GM19240 (cell line): ENCODE data around the gene CEP104.

ENCODE experiments used
- DNase-seq: peaks from one replicate; pipeline ENCODE4 v3.0.0; 2011; ENCODE audit warnings: low spot score; ENCODE audit not compliant: insufficient read length

Gene CEP104

DNA sequence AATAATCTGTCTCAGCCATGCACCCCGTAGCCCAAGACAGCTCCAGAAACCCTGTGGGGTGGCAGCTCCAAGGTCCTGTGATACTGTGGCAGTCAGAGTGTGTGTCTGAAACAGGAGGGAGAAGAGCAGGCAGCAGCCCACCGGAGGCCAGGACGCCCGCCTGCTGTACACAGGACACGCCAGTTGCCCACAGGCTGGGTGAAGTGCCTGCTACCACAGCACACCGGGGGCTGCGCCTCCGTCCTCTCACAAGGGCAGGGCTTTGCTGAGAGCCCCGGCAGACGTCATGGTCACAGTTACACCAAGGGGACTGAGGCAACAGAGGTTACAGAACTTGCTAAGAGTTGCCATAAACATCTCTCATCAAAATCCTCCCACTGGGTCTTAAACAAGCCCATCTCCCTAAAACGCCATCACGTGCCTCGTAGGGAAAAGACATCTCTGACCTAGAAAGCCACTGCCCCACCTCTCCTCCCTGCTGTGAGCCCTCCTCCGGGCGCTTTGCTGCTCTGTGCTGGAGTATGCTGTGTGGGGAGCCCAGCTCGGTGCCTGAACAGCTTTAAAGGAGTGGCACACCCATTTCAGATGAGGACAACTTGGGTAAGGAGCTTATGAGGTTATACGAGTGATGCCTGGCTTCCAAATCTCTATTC, 37.7 kb upstream of the CEP104 start:
- DNase-seq: no peak

DNA sequence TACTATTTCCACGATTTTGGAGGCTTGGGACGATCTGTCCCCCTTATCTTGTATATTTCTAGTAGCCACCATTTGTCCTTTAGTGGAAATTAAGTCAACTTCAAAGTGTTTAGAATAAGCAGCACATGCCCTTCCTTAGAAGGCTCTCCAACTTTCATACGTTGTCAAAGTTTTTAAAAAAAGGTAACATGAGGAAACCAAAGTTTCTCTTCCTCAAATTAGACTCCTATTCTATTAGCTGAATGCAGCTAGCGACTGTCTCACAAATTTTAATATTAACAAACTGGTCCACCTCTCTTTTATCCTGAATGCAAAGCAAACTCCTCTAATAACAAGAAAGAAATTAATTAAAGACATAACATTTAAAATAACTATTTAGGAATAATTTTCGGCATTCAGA, 36.2 kb upstream of the CEP104 start:
- no peak for DNase-seq

GRCh38 chr1:3892748-3893147, 35.7 kb upstream of the CEP104 start:
- DNase-seq: no peak

DNA sequence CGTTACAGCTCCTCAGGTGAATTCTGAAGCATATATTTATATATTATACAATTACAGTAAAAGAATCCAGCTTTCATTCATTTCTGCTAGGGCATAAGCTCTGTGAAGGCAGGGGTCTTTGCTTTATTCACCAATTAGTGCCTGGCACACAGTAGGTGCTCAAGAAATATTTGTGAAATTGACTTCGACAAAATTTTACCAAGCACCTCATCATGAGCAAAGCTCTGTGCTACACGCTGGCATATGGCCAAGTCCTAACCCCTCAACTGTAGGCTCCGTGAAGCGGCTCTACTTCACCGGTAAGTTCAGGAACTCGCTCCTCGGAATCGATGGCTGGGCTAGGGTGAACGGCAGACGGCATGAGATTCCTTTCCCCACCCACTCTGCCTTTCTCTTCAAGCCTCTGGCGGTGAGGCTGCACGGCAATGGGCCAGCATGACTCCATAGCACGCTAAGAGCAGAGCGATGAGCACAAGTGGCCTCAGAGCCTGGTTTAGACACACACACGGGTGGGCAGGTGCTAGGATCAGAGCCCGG, 34.4 kb upstream of the CEP104 start:
- DNase-seq: no peak

DNA sequence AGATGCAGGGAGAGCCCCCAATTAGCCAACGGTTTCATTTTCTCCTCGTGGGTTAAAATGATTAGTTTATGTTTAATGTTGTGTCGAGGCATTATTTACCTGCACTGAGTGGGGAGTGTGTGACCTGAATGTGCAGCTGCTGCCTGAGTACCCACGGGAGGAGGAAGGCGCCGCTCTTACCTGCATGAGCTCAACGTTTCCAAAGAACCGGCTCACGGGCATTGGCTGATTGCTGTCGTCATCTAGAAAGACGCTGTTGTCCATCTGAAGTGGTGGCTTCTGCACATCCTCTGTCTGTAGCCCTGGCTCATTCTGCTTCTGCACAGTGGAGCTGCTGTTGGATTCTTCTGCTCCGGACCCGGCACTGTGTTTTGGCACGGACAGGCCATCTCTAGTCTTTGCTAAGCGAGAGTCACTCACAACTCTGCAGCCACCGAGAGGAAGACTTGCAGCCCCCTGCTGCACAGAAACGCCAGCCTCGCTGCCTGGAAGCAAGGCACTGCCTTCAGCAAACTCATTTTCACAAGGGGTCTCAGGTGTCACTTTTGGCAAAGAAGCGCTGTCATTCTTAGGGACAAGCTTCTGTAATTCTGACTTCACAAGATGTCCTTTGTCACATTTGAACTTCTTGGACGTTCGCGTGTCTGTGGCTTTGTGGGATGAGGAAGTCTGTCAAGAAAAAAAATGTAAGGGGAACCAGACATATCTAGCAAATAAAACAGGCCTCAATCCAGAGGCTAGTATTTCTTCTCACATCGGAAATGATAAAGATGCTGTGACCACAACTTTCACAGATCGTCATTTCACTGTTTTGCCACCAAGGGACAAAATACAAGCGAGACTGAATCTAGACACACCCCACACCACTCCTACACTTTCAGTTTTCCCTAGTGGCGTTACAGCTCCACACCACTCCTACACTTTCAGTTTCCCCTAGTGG, 33.6 kb upstream of the CEP104 start:
- DNase-seq: no peak

GRCh38 chr1:3889936-3890335, 32.9 kb upstream of the CEP104 start:
- no peak for DNase-seq

DNA sequence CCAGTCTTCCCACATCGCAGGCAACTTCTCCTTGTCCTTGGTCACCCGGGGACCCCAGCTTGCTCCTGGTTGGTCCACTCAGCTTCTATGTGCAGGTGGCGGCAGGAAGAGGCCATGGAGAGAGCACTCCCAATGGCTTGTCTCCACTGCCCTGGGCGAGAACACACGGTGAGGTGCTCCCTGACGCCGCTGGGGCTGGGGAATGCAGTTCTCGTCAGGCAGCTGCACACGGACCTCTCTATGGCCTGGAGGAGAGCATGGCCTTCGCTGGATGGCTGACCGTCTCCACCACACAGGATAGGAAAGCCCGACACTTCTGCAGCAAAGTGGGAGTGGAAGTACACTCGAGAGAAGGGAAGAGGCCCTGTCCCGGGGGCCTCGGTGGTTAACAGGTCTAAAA, 31.3 kb upstream of the CEP104 start:
- no peak for DNase-seq

GRCh38 chr1:3886691-3887090, 29.7 kb upstream of the CEP104 start:
- DNase-seq: no peak

DNA sequence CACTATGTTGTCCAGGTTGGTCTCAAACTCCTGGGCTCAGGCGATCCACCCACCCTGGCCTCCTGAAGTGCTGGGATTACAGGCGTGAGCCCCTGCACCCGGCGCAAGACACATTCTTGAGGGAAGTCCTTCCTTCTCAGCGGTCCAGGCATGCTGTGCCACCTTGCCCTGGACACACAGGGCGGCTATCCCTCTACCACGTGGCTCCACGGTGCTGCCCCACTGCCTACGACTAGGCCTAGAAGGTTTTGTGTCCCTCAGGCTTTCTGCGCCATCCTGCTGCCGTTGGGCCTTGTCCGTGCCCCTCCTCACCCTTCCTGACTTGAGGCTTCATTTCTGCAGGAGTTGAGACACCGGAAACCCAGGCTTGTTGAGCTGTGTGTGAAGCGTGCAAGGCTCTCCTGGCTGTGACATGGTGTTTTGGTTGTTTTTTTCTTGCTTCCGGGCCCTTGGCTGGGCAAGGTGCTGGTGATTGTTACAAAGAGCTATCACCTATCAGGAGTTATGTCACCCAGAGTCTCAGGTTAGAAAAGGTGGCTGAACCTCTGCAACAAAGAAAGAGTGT, 29.2 kb upstream of the CEP104 start:
- DNase-seq: no peak

- DNase-seq: no peak
Observed at GRCh38 chr1:3885611-3886010, 28.6 kb upstream of the CEP104 start.

GRCh38 chr1:3884966-3885365, 28.0 kb upstream of the CEP104 start:
- DNase-seq: no peak

GRCh38 chr1:3883194-3883925, 26.3 kb upstream of the CEP104 start:
- no peak for DNase-seq

GRCh38 chr1:3881193-3881480, 24.1 kb upstream of the CEP104 start:
- no peak for DNase-seq

- no peak for DNase-seq
Observed at GRCh38 chr1:3880429-3881192, 23.6 kb upstream of the CEP104 start.

- no peak for DNase-seq
Observed at GRCh38 chr1:3879787-3880428, 22.9 kb upstream of the CEP104 start.

DNA sequence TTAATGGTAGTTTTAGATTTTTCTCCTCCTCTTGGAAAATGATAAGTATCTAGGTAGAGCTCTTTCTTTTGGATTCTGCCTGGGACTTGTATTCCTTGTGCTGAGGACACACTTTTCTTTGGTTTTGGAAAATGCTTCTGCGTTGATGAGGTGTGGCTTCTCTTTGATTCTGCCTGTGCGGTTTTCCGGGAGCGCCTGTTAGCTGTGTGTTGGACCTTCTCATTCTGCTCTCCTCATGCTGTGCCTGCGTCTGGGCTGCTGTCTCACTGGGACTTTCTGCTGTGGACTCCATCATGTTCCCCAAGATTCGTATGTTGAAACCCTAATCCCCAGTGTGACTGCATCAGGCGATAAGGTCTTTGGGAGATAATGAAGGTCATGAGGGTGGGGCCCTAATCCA, 22.1 kb upstream of the CEP104 start:
- DNase-seq: no peak

GRCh38 chr1:3876716-3877115, 19.7 kb upstream of the CEP104 start:
- no peak for DNase-seq

DNA sequence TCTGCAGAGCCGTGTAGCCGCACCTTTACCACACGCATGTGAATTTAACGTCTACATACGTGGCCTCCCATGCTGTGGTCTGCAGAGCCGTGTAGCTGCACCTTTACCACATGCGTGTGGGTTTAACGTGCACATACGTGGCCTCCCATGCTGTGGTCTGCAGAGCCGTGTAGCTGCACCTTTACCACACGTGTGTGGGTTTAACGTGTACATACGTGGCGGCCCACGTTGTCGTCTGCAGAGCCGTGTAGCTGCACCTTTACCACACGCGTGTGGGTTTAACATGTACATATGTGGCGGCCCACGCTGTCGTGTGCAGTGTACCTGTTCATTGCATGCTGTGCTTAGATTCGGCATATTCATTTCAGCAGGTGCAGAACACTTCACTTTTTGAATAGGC, 17.7 kb upstream of the CEP104 start:
- no peak for DNase-seq

DNA sequence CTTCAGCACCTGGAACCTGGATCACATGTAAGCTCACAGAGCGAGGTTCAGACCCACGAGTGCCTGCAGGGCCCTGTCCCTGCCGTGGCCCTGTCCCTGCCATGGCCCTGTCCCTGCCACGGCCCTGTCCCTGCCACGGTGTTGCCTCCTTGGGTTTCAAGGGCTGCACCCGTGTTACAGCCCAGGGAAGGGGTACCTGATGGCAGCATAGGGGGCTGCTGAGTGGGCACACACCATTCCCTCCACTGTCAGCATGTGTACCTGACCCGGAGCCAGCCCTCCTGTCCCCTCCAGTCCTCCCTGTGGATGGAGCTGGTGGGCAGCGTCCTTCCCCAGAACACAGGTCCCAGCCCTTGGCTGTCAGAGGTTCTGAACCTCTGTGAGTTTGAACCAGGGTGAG, 15.5 kb upstream of the CEP104 start:
- no peak for DNase-seq

DNA sequence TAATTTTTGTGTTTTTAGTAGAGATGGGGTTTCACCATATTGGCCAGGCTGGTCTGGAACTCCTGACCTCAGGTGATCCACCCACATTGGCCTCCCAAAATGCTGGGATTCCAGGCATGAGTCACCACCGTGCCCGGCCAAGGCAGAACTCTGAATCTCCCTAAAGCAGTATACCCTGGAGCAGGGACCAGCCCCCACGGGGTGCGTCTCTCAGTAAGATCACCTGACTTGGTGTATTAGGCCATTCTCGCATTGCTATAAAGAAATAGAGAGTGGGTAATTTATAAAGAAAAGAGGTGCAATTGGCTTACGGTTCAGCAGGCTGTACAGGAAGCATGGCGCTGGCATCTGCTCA, 14.4 kb upstream of the CEP104 start:
- DNase-seq: no peak
